ENCODE results near the gene MAVS. TPM values are rescaled to one million over a fixed set of nuclear protein-coding genes. Genes with fewer than 3 reads are reported as not detected.
A peak's percentile ranks its signal among the peaks of the same experiment; 100 is the strongest.

The MAVS gene
- total and polyA plus RNA-seq, 9 of the 15 experiments (the other 6 are each of a cell fraction or from before 2014, with no cell fraction given), result 1.6 to 22.0 (median 11.3) TPM

- 0 out of 2 replicates have a peak, but pooled peaks have one; percentile 29 for TF ChIP-seq POLR2AphosphoS5 (IDR thresholded peaks at IDR 0.05; ENCODE audit: control insufficient read depth, insufficient read depth, low read depth, low read length)
- no peak for TF ChIP-seq MAFF (IDR thresholded peaks at IDR 0.05; ENCODE audit: low read length)
- TF ChIP-seq RERE (CRISPR knock-in tag; IDR thresholded peaks at IDR 0.05; ENCODE audit: borderline replicate concordance), result no peak
- no peak for TF ChIP-seq CSDE1 (IDR thresholded peaks at IDR 0.05)
- TF ChIP-seq HDAC3 (IDR thresholded peaks at IDR 0.05; ENCODE audit: borderline replicate concordance, partially characterized antibody), result no peak
- no peak for TF ChIP-seq ZHX1 (conservative IDR thresholded peaks at IDR 0.05; ENCODE audit: low read length)
- TF ChIP-seq EWSR1 (IDR thresholded peaks at IDR 0.05; ENCODE audit: borderline replicate concordance, low read depth, partially characterized antibody), result no peak
- TF ChIP-seq ARID2 (IDR thresholded peaks at IDR 0.05), result no peak
- TF ChIP-seq ZNF699 (CRISPR knock-in tag; IDR thresholded peaks at IDR 0.05; ENCODE audit: insufficient replicate concordance), result no peak
- no peak for TF ChIP-seq NEUROD1 (IDR thresholded peaks at IDR 0.05; ENCODE audit: borderline replicate concordance, low read depth, low read length, partially characterized antibody)
- no peak for TF ChIP-seq ATF1 (CRISPR knock-in tag; IDR thresholded peaks at IDR 0.05)
- no peak for TF ChIP-seq ATF1 (tag; IDR thresholded peaks at IDR 0.05)
- no peak for TF ChIP-seq ZNF398 (CRISPR knock-in tag; IDR thresholded peaks at IDR 0.05)
- TF ChIP-seq RFX1 (IDR thresholded peaks at IDR 0.05), result no peak
- no peak for TF ChIP-seq FOXJ3 (CRISPR knock-in tag; IDR thresholded peaks at IDR 0.05)
- TF ChIP-seq, protein P1, sequence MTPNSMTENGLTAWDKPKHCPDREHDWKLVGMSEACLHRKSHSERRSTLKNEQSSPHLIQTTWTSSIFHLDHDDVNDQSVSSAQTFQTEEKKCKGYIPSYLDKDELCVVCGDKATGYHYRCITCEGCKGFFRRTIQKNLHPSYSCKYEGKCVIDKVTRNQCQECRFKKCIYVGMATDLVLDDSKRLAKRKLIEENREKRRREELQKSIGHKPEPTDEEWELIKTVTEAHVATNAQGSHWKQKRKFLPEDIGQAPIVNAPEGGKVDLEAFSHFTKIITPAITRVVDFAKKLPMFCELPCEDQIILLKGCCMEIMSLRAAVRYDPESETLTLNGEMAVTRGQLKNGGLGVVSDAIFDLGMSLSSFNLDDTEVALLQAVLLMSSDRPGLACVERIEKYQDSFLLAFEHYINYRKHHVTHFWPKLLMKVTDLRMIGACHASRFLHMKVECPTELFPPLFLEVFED (CRISPR knock-in tag; conservative IDR thresholded peaks at IDR 0.05), result no peak
Measured at GRCh38 chr20:3924304-3925112, 77.9 kb downstream of the MAVS start (continued).
